ENCODE data around the gene GPRC5C. TPM values are rescaled to one million over a fixed set of nuclear protein-coding genes. Genes with fewer than 3 reads are reported as not detected.

Gene GPRC5C
- total RNA-seq, 2 donors from 2014 or later: 57.0 to 73.4 TPM

DNA sequence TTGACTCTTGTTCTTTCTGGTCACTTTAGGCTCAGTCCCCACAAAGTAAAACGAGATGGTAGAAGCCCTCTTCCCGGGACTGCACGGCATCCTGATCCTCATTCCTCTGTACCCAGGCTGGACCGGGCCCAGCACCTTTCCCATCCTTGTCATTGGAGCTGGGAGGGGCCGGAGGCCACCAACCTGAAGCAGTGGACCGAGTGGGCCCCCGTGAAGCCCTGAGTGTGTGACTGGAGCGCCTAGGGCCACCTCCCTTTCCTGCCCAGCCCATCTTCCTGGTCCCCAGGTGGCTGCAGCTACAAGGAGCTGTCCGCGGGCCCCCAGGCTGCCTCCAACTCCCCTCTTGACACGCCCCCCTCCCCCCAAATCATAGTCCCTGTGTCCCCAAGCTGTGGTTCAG, 17.4 kb downstream of the GPRC5C start:
- H3K4me1 Mint-ChIP-seq: peaks cover 4% of the 10 kb centered on the region
- H3K36me3 Mint-ChIP-seq (ENCODE audit: low read depth): peaks cover 16% of the 10 kb centered on the region
- peaks cover 3% of the 10 kb centered on the region for H3K4me1 ChIP-seq (ENCODE audit: control insufficient read depth, insufficient read depth, low read length)
- no peak overlapping the region for H3K27ac ChIP-seq (ENCODE audit: low read depth, low read length)
- no peak overlapping the region for H3K4me3 ChIP-seq (ENCODE audit: low read length)
- H3K27ac Mint-ChIP-seq: no peak overlapping the region
- peaks cover 23% of the 10 kb centered on the region for H3K27me3 Mint-ChIP-seq (ENCODE audit: insufficient read depth)
- peaks cover 23% of the 10 kb centered on the region for H3K27me3 ChIP-seq (ENCODE audit: control insufficient read depth, insufficient read depth, low read length, poor library complexity, severe bottlenecking)
- no peak for DNase-seq
- TF ChIP-seq CTCF (conservative IDR thresholded peaks at IDR 0.05): no peak
- H3K9me3 Mint-ChIP-seq: no peaks in the 10 kb centered on the region
- H3K4me3 Mint-ChIP-seq: no peak overlapping the region
- H3K9ac ChIP-seq (ENCODE audit: extremely low read depth, low read length, poor library complexity, severe bottlenecking): no peak overlapping the region
- no peaks in the 10 kb centered on the region for H3K9me3 ChIP-seq (ENCODE audit: control insufficient read depth, low read length)
- peaks cover 12% of the 10 kb centered on the region for H3K36me3 ChIP-seq (ENCODE audit: control insufficient read depth, insufficient read depth, low read length)
- whole genome bisulfite sequencing, 2 experiments (ENCODE audit: insufficient coverage in 1 of 2, insufficient read length in 1 of 2): 89 to 95% methylated on average over 3 to 11 of the region's 11 CpGs

DNA sequence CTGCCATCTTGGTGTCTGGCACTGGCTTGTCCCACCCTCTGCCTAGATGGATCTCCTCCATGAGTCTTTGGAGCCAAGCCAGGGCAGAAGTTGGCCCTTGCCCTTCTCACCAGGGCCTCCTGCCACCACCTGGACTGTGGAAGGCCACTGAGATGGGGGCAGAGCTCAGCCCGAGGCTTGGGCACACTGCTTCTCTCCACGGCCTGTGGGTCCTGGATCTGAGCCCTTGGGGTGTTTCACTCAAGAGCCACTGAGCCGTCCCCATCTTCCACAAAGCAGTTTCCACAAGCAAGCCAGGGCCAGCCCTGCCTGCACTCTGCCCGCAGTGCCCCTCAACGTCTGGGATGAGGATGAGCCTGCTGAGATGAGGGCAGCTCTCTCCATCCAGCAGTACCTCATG, 17.9 kb downstream of the GPRC5C start:
- Histone ChIP-seq H3K9me3 (ENCODE audit: control insufficient read depth, low read length) (no peaks in the 10 kb centered on the region), H3K27ac (ENCODE audit: low read depth, low read length) (no peak overlapping the region), H3K36me3 (ENCODE audit: control insufficient read depth, insufficient read depth, low read length) (peaks cover 12% of the 10 kb centered on the region), H3K9ac (ENCODE audit: extremely low read depth, low read length, poor library complexity, severe bottlenecking) (no peak overlapping the region), H3K4me3 (ENCODE audit: low read length) (no peak overlapping the region), H3K27me3 (ENCODE audit: control insufficient read depth, insufficient read depth, low read length, poor library complexity, severe bottlenecking) (peaks cover 23% of the 10 kb centered on the region), H3K4me1 (ENCODE audit: control insufficient read depth, insufficient read depth, low read length) (peaks cover 7% of the 10 kb centered on the region)
- no peak for DNase-seq
- WGBS, 2 experiments (ENCODE audit: insufficient coverage in 1 of 2, insufficient read length in 1 of 2): 88 to 92% methylated on average over 3 to 5 of the region's 5 CpGs
- TF ChIP-seq CTCF (conservative IDR thresholded peaks at IDR 0.05): no peak
- peaks cover 24% of the 10 kb centered on the region for H3K27me3 Mint-ChIP-seq (ENCODE audit: insufficient read depth)
- no peaks in the 10 kb centered on the region for H3K9me3 Mint-ChIP-seq
- H3K27ac Mint-ChIP-seq: no peak overlapping the region
- H3K36me3 Mint-ChIP-seq (ENCODE audit: low read depth): peaks cover 13% of the 10 kb centered on the region
- H3K4me3 Mint-ChIP-seq: no peak overlapping the region
- H3K4me1 Mint-ChIP-seq: peaks cover 5% of the 10 kb centered on the region

- TF ChIP-seq CTCF (conservative IDR thresholded peaks at IDR 0.05): no peak
- no peak for DNase-seq
- Mint-ChIP-seq H3K36me3 (ENCODE audit: low read depth) (peaks cover 11% of the 10 kb centered on the region), H3K27ac (no peak overlapping the region), H3K9me3 (no peaks in the 10 kb centered on the region), H3K4me3 (no peak overlapping the region), H3K27me3 (ENCODE audit: insufficient read depth) (peaks cover 28% of the 10 kb centered on the region), H3K4me1 (peaks cover 10% of the 10 kb centered on the region)
- no peak overlapping the region for H3K4me3 ChIP-seq (ENCODE audit: low read length)
- H3K36me3 ChIP-seq (ENCODE audit: control insufficient read depth, insufficient read depth, low read length): peaks cover 12% of the 10 kb centered on the region
- peaks cover 8% of the 10 kb centered on the region for H3K4me1 ChIP-seq (ENCODE audit: control insufficient read depth, insufficient read depth, low read length)
- H3K27me3 ChIP-seq (ENCODE audit: control insufficient read depth, insufficient read depth, low read length, poor library complexity, severe bottlenecking): peaks cover 23% of the 10 kb centered on the region
- no peak overlapping the region for H3K27ac ChIP-seq (ENCODE audit: low read depth, low read length)
- no peak overlapping the region for H3K9ac ChIP-seq (ENCODE audit: extremely low read depth, low read length, poor library complexity, severe bottlenecking)
- H3K9me3 ChIP-seq (ENCODE audit: control insufficient read depth, low read length): no peaks in the 10 kb centered on the region
- WGBS, 2 experiments (ENCODE audit: insufficient coverage in 1 of 2, insufficient read length in 1 of 2): 95 to 100% methylated on average over 1 to 3 of the region's 3 CpGs
These were observed 18.3 kb downstream of the GPRC5C start for GRCh38 chr17:74450231-74450630.
